HG03280 (cell line): ENCODE results near the gene PCCA.
"Not testable (repeated sequence)": the region's sequence is repeated elsewhere in the genome, so short reads cannot be mapped to it uniquely, and the experiment has no call there.

Experiments used
- ATAC-seq: cut with Tn5 transposase; IDR thresholded peaks from one replicate; pipeline ENCODE4 v1.9.1; 2021; ENCODE audit warnings: mild to moderate bottlenecking, moderate library complexity; ENCODE audit not compliant: unreplicated experiment

Gene PCCA

GRCh38 chr13:100184095-100184494 is 95.2 kb downstream of the PCCA start:
- ATAC-seq: no peak

GRCh38 chr13:100195568-100195967 is 106.7 kb downstream of the PCCA start:
- no peak for ATAC-seq

GRCh38 chr13:100196375-100196774 is 107.5 kb downstream of the PCCA start:
- ATAC-seq: no peak

GRCh38 chr13:100197116-100197515 is 108.2 kb downstream of the PCCA start:
- ATAC-seq: no peak

- ATAC-seq: no peak
Observed at GRCh38 chr13:100197591-100198365, 108.9 kb downstream of the PCCA start.

- no peak for ATAC-seq
Observed at GRCh38 chr13:100203696-100204367, 114.9 kb downstream of the PCCA start.

GRCh38 chr13:100208002-100208401 is 119.1 kb downstream of the PCCA start:
- no peak for ATAC-seq

- ATAC-seq: no peak
Observed at GRCh38 chr13:100208626-100209025, 119.7 kb downstream of the PCCA start.

- no peak for ATAC-seq
Observed at GRCh38 chr13:100209857-100210825, 121.2 kb downstream of the PCCA start.

GRCh38 chr13:100211016-100211710 is 122.3 kb downstream of the PCCA start:
- no peak for ATAC-seq

- ATAC-seq: no peak
Observed at GRCh38 chr13:100212904-100213553, 124.1 kb downstream of the PCCA start.

GRCh38 chr13:100213576-100213975 is 124.7 kb downstream of the PCCA start:
- ATAC-seq: no peak

GRCh38 chr13:100214886-100215285 is 126.0 kb downstream of the PCCA start:
- ATAC-seq: no peak

- ATAC-seq: no peak
Observed at GRCh38 chr13:100221166-100221565, 132.3 kb downstream of the PCCA start.

GRCh38 chr13:100223966-100224530 is 135.2 kb downstream of the PCCA start:
- ATAC-seq: not testable (repeated sequence)

- no peak for ATAC-seq
Observed at GRCh38 chr13:100229603-100230002, 140.7 kb downstream of the PCCA start.

- ATAC-seq: no peak
Observed at GRCh38 chr13:100230769-100231149, 141.9 kb downstream of the PCCA start.

- ATAC-seq: no peak
Observed at GRCh38 chr13:100231176-100231575, 142.3 kb downstream of the PCCA start.

- no peak for ATAC-seq
Observed at GRCh38 chr13:100234006-100234405, 145.1 kb downstream of the PCCA start.
